ENCODE data around the gene MAST3. TPM values are rescaled to one million over a fixed set of nuclear protein-coding genes. Genes with fewer than 3 reads are reported as not detected.
"Not testable (repeated sequence)": the region's sequence is repeated elsewhere in the genome, so short reads cannot be mapped to it uniquely, and the experiment has no call there.

MAST3 gene
- total and polyA plus RNA-seq, 2 of the 8 experiments (the other 6 are each of a cell fraction or from before 2014, with no cell fraction given) = 3.4 to 9.0 TPM

DNA sequence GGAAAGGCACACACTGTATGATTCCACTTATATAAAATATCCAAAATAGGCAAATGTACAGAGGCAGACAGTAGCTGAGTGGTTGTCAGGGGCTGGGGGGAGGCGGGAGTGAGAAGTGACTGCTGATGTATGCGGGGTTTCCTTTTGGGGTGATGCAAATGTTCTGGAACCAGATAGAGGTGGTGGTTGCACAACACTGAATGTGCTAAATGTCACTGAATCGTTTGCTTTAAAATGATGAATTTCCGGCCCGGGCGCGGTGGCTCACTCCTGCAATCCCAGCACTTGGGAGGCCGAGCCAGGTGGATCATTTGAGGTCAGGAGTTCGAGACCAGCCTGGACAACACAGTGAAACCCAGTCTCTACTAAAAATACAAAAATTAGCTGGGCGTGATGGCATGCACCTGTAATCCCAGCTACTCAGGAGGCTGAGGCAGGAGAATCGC is 8.5 kb upstream of the MAST3 start:
- not testable (repeated sequence) for H3K23ac ChIP-seq (ENCODE audit: insufficient read length)

More for the DNA sequence above, 8.5 kb upstream of the MAST3 start:
- H2AK5ac ChIP-seq (ENCODE audit: low read depth, low read length); H3K4me1 ChIP-seq (replicated peaks in 1 of 4; ENCODE audit: control insufficient read depth in 3 of 4, insufficient read depth in 4 of 4, low read length in 3 of 4); H3K23me2 ChIP-seq (ENCODE audit: low read depth, low read length); H3K79me1 ChIP-seq (ENCODE audit: low read depth, low read length); H2BK12ac ChIP-seq (ENCODE audit: low read depth, low read length); H3K36me3 ChIP-seq (ENCODE audit: control insufficient read depth in 2 of 4, insufficient read depth in 4 of 4, low read length in 3 of 4); H2BK20ac ChIP-seq (ENCODE audit: low read length); H4K5ac ChIP-seq (ENCODE audit: insufficient read length, low read depth, low read length); H3K4me2 ChIP-seq (ENCODE audit: insufficient read depth in 1 of 2, low read depth in 2 of 2, low read length in 2 of 2); H3K27me3 ChIP-seq (replicated peaks in 1 of 4; ENCODE audit: control insufficient read depth in 3 of 4, extremely low read depth in 1 of 4, insufficient read depth in 3 of 4, low read length in 3 of 4); FAIRE-seq; H4K20me1 ChIP-seq (replicated peaks in 1 of 2; ENCODE audit: control insufficient read depth in 1 of 2, insufficient read depth in 2 of 2, low read length in 2 of 2); H2AFZ ChIP-seq (ENCODE audit: low read length); H3K4ac ChIP-seq (replicated peaks; ENCODE audit: insufficient read length, low read depth, low read length); H2BK5ac ChIP-seq (ENCODE audit: low read depth, low read length); H3K14ac ChIP-seq (ENCODE audit: insufficient read length); H3K9ac ChIP-seq (replicated peaks in 1 of 4; ENCODE audit: extremely low read depth in 1 of 4, low read depth in 3 of 4, low read length in 3 of 4); DNase-seq (ENCODE audit: low read depth in 1 of 2, low spot score in 2 of 2); H3K56ac ChIP-seq (replicated peaks; ENCODE audit: insufficient read length, low read depth, low read length); H3K4me3 ChIP-seq (ENCODE audit: extremely low read depth in 1 of 4, insufficient read depth in 2 of 4, low read depth in 3 of 4, low read length in 4 of 4); H3K27ac ChIP-seq (ENCODE audit: low read depth, low read length); H2BK15ac ChIP-seq (ENCODE audit: low read length); H3K9me3 ChIP-seq (ENCODE audit: insufficient read depth in 2 of 2, low read depth in 1 of 2, low read length in 1 of 2); H4K91ac ChIP-seq (replicated peaks; ENCODE audit: insufficient read length, low read length); H2BK120ac ChIP-seq (replicated peaks; ENCODE audit: low read depth, low read length); H3K79me2 ChIP-seq (ENCODE audit: control insufficient read depth in 1 of 2, insufficient read depth in 2 of 2, low read length in 2 of 2); H3K18ac ChIP-seq (ENCODE audit: extremely low read depth, low read length); H4K8ac ChIP-seq (ENCODE audit: extremely low read depth, insufficient read depth, low read length); POLR2A ChIA-PET (ENCODE audit: partially characterized antibody): not testable (repeated sequence)
- WGBS, 2 experiments (ENCODE audit: extremely low coverage in 1 of 2, insufficient coverage in 1 of 2, insufficient read length in 1 of 2, insufficient replicate concordance in 2 of 2, low coverage in 1 of 2, low lambda C conversion rate in 2 of 2, missing lambda C conversion rate in 1 of 2) = 94% methylated on average over 8 of the region's 11 CpGs; no CpG with 5 or more reads in 1 of the 2 experiments
- CTCF ChIA-PET (ENCODE audit: partially characterized antibody) = interaction anchor here (0.9 to 1.4 kb wide), 3 partner anchors 10 to 151 kb away, joined by 3 to 4 read pairs (median 3); no protein-coding TSS in a partner anchor

Data from H1 (cell line).